GM12801 (cell line): ENCODE measurements around the gene TIMP2.

Source experiments
- TF ChIP-seq, protein P1 (sequence below): IDR thresholded peaks from one replicate; pipeline ENCODE4 v1.5.1; 2011; ENCODE audit warnings: control low read depth; ENCODE audit not compliant: insufficient read length; ENCODE audit errors: extremely low read depth

The TIMP2 gene

DNA sequence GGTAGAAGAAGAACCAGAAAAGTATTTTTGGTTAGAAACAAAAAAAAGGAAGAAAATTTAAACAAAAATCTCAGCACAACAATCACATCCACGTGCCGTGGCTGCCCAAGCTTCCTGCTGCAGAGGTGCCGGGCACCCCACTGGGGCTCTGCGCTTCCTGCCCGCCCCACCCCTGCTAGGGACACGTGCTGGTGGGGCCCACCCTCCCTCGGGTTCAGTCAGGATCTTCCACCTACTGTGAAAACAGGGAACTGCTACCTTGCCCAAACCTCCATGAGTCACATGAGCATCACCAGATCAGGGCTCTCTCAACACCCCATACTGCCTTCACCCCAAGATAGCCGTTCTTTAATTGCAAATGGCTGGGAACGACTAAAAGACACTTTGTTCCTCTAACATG, 118.7 kb downstream of the TIMP2 start:
- TF ChIP-seq, protein P1, sequence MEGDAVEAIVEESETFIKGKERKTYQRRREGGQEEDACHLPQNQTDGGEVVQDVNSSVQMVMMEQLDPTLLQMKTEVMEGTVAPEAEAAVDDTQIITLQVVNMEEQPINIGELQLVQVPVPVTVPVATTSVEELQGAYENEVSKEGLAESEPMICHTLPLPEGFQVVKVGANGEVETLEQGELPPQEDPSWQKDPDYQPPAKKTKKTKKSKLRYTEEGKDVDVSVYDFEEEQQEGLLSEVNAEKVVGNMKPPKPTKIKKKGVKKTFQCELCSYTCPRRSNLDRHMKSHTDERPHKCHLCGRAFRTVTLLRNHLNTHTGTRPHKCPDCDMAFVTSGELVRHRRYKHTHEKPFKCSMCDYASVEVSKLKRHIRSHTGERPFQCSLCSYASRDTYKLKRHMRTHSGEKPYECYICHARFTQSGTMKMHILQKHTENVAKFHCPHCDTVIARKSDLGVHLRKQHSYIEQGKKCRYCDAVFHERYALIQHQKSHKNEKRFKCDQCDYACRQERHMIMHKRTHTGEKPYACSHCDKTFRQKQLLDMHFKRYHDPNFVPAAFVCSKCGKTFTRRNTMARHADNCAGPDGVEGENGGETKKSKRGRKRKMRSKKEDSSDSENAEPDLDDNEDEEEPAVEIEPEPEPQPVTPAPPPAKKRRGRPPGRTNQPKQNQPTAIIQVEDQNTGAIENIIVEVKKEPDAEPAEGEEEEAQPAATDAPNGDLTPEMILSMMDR: no peak

DNA sequence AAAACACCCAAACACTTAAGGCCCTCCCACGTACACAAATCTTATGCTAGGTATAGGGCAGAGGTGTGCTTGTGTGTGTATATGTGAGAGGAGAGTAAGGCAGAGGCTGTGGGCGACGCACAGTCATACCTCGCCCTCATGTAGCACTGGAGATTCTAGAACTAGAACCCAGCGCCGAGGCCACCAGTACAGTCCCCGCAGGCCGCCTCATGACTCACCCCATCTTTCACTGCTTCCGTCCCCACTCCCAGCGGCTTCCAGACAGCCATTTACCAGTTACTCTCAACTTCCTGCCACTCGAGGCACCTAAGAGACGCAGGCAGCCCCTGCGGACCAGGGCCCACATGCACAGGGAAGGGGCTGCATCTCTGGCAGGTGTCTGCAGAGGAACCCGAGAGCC, 119.9 kb downstream of the TIMP2 start:
- TF ChIP-seq, protein P1: no peak

DNA sequence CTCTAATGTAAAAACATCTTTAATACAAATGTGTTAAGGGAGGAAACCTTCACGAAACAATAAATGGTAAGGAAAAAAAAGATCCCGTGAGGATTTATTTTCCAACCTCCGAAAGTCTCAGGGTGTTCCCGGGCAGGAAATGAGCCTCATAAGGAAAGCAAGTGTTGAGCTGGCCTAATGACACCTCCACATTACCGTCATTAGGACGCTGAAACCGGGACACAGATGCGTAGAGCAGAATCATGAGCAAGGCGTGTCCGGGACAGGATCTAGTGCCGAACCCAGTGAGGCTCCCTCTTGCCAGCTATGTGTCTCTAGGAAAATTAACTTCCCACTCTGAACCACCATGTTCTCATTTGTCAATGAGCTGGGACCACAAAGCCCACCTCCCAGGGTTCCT, 120.4 kb downstream of the TIMP2 start:
- TF ChIP-seq, protein P1: no peak

DNA sequence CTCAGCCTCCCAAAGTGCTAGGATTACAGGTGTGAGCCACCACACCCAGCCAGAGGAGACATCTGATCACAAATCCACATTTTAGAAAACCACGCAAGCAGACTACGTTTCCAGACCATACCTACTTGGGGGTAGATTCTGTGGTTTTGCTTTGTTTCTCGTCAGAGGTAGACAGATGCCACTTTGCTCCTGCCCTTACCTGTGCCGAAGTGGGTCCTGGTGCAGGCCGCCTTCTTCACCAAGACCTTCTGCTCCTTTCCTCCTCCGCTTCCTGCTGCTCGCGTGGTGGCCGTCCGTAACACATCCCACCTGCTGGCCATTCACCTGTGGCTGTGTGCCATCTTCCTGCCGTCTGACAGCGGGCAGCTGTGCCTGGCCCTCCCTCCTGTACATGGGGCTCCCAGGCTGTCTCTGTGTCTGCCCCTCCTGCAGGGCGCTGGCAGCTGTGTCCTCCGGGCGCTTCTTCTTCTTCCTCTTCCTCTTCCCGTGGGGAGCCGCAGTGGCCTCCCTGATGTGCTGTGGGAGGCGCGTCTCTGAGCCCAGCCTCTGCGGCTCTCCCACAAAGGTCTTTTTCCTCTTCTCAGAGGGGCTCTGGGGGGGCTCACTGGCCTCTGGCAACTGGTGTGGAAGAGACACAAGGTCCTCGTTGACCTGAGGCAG, 121.9 kb downstream of the TIMP2 start:
- TF ChIP-seq, protein P1: no peak
